K562 (cell line): ENCODE measurements around the gene STARD6. TPM values are rescaled to one million over a fixed set of nuclear protein-coding genes. Genes with fewer than 3 reads are reported as not detected.

Source experiments
- ARID1B ChIP-seq: fragments of 450-650 bp; IDR thresholded peaks from 2 replicates; pipeline ENCODE4 v1.6.1; 2016; ENCODE audit warnings: antibody characterized with exemption, mild to moderate bottlenecking, inconsistent platforms
- E2F3 ChIP-seq: fragments of 250-450 bp; sonication (Bioruptor Pico); IDR thresholded peaks from 2 replicates; pipeline ENCODE4 v1.4.0; 2020; ENCODE audit warnings: mild to moderate bottlenecking
- KLF6 ChIP-seq: fragments of 250-450 bp; sonication (Bioruptor Pico); IDR thresholded peaks from 2 replicates; pipeline ENCODE4 v1.4.0; 2020; ENCODE audit warnings: mild to moderate bottlenecking, moderate library complexity, borderline replicate concordance
- LARP7 ChIP-seq: fragments of 450-650 bp; IDR thresholded peaks from 2 replicates; pipeline ENCODE4 v1.6.1; 2016
- NFIC ChIP-seq: fragments of 450-650 bp; IDR thresholded peaks from 2 replicates; pipeline ENCODE4 v1.6.1; 2017; ENCODE audit warnings: mild to moderate bottlenecking, inconsistent platforms
- NR1H2 ChIP-seq: sonication (generic); formaldehyde crosslinking; IDR thresholded peaks from 2 replicates; pipeline ENCODE4 v1.4.0; 2020; ENCODE audit warnings: mild to moderate bottlenecking, missing genetic modification reagents
- PML ChIP-seq: IDR thresholded peaks from 2 replicates; pipeline ENCODE4 v1.6.1; 2012; ENCODE audit warnings: low read length, inconsistent platforms
- RB1 ChIP-seq: fragments of 450-650 bp; IDR thresholded peaks from 2 replicates; pipeline ENCODE4 v1.6.1; 2017; ENCODE audit warnings: low read depth, mild to moderate bottlenecking
- RNF2 ChIP-seq: sonication (generic); IDR thresholded peaks from 2 replicates; pipeline ENCODE4 v1.6.1; 2016
- SNRNP70 ChIP-seq: fragments of 200-400 bp; formaldehyde crosslinking; optimal IDR thresholded peaks from 2 replicates; pipeline ENCODE3; 2017; ENCODE audit warnings: low read depth, low read length
- TFAM ChIP-seq: fragments of 250-450 bp; sonication (Bioruptor Pico); conservative IDR thresholded peaks from 2 replicates; pipeline ENCODE4 v1.5.0; 2021; ENCODE audit warnings: mild to moderate bottlenecking, moderate library complexity
- ZBTB1 ChIP-seq: sonication (generic); formaldehyde crosslinking; IDR thresholded peaks from 2 replicates; pipeline ENCODE4 v1.8.1; 2023; ENCODE audit warnings: missing genetic modification reagents, low read depth, mild to moderate bottlenecking, borderline replicate concordance
- ZNF316 ChIP-seq: fragments of 450-650 bp; IDR thresholded peaks from 2 replicates; pipeline ENCODE4 v1.6.1; 2016
- polyA plus RNA-seq, 8 experiments: library from polyadenylated mRNA; depleted of rRNA in 4 of 8; stranded (reverse) in 5 of 8; unstranded in 3 of 8; fragments of >200 nt; fragmentation: Nextera tagmentation in 2 of 8; fragmentation: Illumina TruSeq in 1 of 8; extraction: Ambion mirVana in 2 of 8; extraction: Trizol in 1 of 8; gene quantifications; 2 replicates each; pipeline versions ENCODE4 v1.2.1 to v1.2.3, GENCODE V29; 2011 to 2014; ENCODE audit warnings: inconsistent platforms in 1 of 8, missing spikeins in 1 of 8
- total RNA-seq, 7 experiments: library from RNA; depleted of rRNA in 6 of 7; stranded (reverse); fragments of >200 nt in 6 of 7; fragmentation: Illumina TruSeq in 2 of 7; extraction: Trizol in 2 of 7; gene quantifications; 2 replicates each; pipeline versions ENCODE4 v1.2.1 to v1.2.3, GENCODE V29; 2011 to 2021; ENCODE audit warnings: low replicate concordance in 1 of 7
- TF ChIP-seq, protein P1 (sequence below): fragments of 200-400 bp; formaldehyde crosslinking; IDR thresholded peaks from 2 replicates; pipeline ENCODE4 v1.6.1; 2017; ENCODE audit warnings: mild to moderate bottlenecking, low read depth, low read length, moderate library complexity
- TF ChIP-seq, protein P2 (sequence below): IDR thresholded peaks from 2 replicates; pipeline ENCODE4 v1.6.1; 2012; ENCODE audit warnings: low read depth, low read length, improper control_type of control experiment, borderline replicate concordance
- TF ChIP-seq, protein P3 (sequence below): fragments of 450-650 bp; IDR thresholded peaks from 2 replicates; pipeline ENCODE4 v1.7.0; 2016; ENCODE audit warnings: borderline replicate concordance
- TF ChIP-seq, protein P4 (sequence below): fragments of 450-650 bp; IDR thresholded peaks from 2 replicates; pipeline ENCODE4 v1.6.1; 2016
- TF ChIP-seq, protein P5 (sequence below): fragments of 450-650 bp; IDR thresholded peaks from 2 replicates; pipeline ENCODE4 v1.6.1; 2016; ENCODE audit warnings: low read depth, mild to moderate bottlenecking, moderate library complexity
- TF ChIP-seq, protein P6 (sequence below): sonication (generic); formaldehyde crosslinking; IDR thresholded peaks from 2 replicates; pipeline ENCODE4 v1.8.0; 2022; ENCODE audit warnings: mild to moderate bottlenecking, missing genetic modification reagents, borderline replicate concordance

Gene STARD6
- total and polyA plus RNA-seq, 9 of the 15 experiments (the other 6 are each of a cell fraction or from before 2014, with no cell fraction given), result 0.11 to 0.15 TPM; not detected in 7

DNA sequence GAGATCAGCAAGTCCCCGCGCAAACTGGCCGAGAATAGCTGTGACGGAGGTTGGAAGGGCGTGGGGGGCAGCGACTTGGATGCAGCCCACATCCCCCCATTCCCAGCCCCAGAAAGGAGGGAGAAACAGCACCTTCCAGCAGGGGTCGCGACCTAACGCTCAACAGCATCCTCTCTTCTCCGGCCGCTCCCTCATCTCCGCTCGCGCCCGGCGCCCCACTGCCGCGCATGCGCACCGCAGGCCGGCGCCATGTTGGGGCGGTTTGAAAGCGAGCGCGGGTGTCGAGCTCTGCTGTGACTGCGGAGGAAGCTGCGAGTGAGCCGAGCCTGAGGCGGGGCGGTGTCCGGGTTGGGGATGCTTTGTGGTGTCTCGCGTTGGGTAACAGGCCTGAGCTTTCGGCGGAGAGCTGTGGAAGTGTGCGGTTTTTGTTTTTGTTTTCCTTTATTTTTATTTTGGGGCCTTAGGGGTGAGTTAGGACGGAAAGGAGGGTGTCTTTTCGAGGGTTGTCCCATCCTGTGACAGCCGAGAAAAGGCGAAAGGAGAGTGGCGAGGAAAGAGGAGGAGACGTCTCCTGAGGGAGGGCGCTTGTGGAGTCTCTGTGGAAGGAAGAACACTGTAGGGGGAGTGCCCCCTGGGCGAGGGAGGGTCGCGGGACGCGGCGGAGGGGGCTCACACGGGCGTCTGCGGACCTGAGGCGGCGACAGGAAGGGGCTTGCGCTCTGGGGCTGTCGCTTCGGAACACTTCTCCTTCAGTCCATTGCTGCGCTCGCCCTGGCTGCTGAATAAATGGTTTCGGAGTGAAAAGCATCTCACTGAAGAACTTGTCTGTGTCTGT is at the start of gene STARD6, which contains the start of gene C18orf54 (continued):
- TF ChIP-seq ZNF316 (no peak), RB1 (peak; percentile 50; the same call in 1 of the 2 replicates), PML (peak; percentile 26; the same call in 1 of the 2 replicates), ZBTB1 (no peak), KLF6 (CRISPR knock-in tag) (no peak), TFAM (CRISPR knock-in tag) (no peak), ARID1B (no peak), NFIC (no peak), RNF2 (no peak), NR1H2 (CRISPR knock-in tag) (no peak), SNRNP70 (no peak), E2F3 (CRISPR knock-in tag) (no peak), LARP7 (no peak)
- TF ChIP-seq, protein P1, sequence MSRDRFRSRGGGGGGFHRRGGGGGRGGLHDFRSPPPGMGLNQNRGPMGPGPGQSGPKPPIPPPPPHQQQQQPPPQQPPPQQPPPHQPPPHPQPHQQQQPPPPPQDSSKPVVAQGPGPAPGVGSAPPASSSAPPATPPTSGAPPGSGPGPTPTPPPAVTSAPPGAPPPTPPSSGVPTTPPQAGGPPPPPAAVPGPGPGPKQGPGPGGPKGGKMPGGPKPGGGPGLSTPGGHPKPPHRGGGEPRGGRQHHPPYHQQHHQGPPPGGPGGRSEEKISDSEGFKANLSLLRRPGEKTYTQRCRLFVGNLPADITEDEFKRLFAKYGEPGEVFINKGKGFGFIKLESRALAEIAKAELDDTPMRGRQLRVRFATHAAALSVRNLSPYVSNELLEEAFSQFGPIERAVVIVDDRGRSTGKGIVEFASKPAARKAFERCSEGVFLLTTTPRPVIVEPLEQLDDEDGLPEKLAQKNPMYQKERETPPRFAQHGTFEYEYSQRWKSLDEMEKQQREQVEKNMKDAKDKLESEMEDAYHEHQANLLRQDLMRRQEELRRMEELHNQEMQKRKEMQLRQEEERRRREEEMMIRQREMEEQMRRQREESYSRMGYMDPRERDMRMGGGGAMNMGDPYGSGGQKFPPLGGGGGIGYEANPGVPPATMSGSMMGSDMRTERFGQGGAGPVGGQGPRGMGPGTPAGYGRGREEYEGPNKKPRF, result no peak
- TF ChIP-seq, protein P2, sequence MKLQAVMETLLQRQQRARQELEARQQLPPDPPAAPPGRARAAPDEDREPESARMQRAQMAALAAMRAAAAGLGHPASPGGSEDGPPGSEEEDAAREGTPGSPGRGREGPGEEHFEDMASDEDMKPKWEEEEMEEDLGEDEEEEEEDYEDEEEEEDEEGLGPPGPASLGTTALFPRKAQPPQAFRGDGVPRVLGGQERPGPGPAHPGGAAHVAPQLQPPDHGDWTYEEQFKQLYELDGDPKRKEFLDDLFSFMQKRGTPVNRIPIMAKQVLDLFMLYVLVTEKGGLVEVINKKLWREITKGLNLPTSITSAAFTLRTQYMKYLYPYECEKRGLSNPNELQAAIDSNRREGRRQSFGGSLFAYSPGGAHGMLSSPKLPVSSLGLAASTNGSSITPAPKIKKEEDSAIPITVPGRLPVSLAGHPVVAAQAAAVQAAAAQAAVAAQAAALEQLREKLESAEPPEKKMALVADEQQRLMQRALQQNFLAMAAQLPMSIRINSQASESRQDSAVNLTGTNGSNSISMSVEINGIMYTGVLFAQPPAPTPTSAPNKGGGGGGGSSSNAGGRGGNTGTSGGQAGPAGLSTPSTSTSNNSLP, result no peak
- TF ChIP-seq, protein P3, sequence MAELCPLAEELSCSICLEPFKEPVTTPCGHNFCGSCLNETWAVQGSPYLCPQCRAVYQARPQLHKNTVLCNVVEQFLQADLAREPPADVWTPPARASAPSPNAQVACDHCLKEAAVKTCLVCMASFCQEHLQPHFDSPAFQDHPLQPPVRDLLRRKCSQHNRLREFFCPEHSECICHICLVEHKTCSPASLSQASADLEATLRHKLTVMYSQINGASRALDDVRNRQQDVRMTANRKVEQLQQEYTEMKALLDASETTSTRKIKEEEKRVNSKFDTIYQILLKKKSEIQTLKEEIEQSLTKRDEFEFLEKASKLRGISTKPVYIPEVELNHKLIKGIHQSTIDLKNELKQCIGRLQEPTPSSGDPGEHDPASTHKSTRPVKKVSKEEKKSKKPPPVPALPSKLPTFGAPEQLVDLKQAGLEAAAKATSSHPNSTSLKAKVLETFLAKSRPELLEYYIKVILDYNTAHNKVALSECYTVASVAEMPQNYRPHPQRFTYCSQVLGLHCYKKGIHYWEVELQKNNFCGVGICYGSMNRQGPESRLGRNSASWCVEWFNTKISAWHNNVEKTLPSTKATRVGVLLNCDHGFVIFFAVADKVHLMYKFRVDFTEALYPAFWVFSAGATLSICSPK, result no peak
- TF ChIP-seq, protein P4, sequence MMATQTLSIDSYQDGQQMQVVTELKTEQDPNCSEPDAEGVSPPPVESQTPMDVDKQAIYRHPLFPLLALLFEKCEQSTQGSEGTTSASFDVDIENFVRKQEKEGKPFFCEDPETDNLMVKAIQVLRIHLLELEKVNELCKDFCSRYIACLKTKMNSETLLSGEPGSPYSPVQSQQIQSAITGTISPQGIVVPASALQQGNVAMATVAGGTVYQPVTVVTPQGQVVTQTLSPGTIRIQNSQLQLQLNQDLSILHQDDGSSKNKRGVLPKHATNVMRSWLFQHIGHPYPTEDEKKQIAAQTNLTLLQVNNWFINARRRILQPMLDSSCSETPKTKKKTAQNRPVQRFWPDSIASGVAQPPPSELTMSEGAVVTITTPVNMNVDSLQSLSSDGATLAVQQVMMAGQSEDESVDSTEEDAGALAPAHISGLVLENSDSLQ, result no peak
- TF ChIP-seq, protein P5, sequence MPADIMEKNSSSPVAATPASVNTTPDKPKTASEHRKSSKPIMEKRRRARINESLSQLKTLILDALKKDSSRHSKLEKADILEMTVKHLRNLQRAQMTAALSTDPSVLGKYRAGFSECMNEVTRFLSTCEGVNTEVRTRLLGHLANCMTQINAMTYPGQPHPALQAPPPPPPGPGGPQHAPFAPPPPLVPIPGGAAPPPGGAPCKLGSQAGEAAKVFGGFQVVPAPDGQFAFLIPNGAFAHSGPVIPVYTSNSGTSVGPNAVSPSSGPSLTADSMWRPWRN, result no peak
- TF ChIP-seq, protein P6, sequence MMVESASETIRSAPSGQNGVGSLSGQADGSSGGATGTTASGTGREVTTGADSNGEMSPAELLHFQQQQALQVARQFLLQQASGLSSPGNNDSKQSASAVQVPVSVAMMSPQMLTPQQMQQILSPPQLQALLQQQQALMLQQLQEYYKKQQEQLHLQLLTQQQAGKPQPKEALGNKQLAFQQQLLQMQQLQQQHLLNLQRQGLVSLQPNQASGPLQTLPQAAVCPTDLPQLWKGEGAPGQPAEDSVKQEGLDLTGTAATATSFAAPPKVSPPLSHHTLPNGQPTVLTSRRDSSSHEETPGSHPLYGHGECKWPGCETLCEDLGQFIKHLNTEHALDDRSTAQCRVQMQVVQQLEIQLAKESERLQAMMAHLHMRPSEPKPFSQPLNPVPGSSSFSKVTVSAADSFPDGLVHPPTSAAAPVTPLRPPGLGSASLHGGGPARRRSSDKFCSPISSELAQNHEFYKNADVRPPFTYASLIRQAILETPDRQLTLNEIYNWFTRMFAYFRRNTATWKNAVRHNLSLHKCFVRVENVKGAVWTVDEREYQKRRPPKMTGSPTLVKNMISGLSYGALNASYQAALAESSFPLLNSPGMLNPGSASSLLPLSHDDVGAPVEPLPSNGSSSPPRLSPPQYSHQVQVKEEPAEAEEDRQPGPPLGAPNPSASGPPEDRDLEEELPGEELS (CRISPR knock-in tag), result no peak
